ENCODE measurements around the gene BHLHE23. TPM values are rescaled to one million over a fixed set of nuclear protein-coding genes. Genes with fewer than 3 reads are reported as not detected.

BHLHE23 gene
- total RNA-seq, 6 experiments from 2014 or later: not detected

DNA sequence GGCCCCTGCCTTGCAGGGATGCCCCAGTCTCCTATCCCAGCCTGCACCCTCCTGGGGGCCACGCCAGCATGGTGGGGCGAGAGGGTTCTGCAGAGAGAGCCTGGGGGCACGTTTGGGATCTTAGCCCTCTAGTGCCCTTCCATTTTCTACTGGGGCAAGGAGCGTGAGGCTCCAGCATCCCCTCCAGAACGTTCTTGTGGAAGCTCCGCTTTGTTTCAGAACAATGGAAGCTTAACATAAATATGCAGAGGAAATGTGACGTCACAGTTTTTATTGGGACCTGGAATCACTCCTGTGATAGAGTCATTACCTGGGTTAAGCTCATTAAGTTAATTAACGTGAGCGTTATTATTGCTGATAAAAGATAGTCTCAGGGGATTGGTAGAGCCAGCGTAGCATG is 19.6 kb downstream of the BHLHE23 start:
- H3K4me1 Mint-ChIP-seq (ENCODE audit: low read depth): no peaks in the 10 kb centered on the region
- H3K4me3 Mint-ChIP-seq: no peak overlapping the region

DNA sequence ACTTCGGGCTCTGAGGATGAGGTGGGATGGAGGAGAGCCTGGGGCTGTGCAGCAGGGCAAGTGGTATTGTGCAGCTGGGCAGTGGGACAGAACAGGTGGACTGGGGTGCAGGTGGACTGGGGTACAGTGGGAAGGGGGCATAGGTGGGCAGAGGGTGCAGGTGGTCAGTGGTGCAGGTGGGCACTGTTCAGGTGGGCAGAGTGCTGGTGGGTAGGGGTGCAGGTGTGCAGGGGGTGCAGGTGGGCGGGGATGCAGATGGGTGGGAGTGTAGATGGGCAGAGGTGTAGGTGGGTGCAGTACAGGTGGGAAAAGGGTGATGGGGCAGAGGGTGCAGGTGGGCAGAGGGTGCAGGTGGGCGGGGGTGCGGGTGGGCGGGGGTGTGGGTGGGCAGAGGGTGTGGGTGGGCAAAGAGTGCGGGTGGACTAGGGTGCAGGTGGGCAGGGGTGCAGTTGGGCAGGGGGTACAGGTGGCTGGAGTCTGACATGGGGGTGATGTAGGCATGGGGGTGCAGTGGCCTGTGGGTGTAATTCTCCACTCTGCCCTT is 20.4 kb downstream of the BHLHE23 start:
- Mint-ChIP-seq H3K4me3 (no peak overlapping the region), H3K9me3 (no peaks in the 10 kb centered on the region), H3K27ac (no peak overlapping the region), H3K4me1 (ENCODE audit: low read depth) (no peaks in the 10 kb centered on the region), H3K36me3 (ENCODE audit: low read depth) (no peaks in the 10 kb centered on the region), H3K27me3 (ENCODE audit: insufficient read depth) (peaks cover 41% of the 10 kb centered on the region)
- no peak for DNase-seq
- TF ChIP-seq, protein P1, sequence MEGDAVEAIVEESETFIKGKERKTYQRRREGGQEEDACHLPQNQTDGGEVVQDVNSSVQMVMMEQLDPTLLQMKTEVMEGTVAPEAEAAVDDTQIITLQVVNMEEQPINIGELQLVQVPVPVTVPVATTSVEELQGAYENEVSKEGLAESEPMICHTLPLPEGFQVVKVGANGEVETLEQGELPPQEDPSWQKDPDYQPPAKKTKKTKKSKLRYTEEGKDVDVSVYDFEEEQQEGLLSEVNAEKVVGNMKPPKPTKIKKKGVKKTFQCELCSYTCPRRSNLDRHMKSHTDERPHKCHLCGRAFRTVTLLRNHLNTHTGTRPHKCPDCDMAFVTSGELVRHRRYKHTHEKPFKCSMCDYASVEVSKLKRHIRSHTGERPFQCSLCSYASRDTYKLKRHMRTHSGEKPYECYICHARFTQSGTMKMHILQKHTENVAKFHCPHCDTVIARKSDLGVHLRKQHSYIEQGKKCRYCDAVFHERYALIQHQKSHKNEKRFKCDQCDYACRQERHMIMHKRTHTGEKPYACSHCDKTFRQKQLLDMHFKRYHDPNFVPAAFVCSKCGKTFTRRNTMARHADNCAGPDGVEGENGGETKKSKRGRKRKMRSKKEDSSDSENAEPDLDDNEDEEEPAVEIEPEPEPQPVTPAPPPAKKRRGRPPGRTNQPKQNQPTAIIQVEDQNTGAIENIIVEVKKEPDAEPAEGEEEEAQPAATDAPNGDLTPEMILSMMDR (IDR thresholded peaks at IDR 0.05): no peak

More for the DNA sequence above, 19.6 kb downstream of the BHLHE23 start:
- Mint-ChIP-seq H3K9me3 (no peaks in the 10 kb centered on the region), H3K27me3 (ENCODE audit: insufficient read depth) (peaks cover 37% of the 10 kb centered on the region), H3K27ac (no peak overlapping the region), H3K36me3 (ENCODE audit: low read depth) (no peaks in the 10 kb centered on the region)
- TF ChIP-seq, protein P1 (IDR thresholded peaks at IDR 0.05): no peak
- no peak for DNase-seq

DNA sequence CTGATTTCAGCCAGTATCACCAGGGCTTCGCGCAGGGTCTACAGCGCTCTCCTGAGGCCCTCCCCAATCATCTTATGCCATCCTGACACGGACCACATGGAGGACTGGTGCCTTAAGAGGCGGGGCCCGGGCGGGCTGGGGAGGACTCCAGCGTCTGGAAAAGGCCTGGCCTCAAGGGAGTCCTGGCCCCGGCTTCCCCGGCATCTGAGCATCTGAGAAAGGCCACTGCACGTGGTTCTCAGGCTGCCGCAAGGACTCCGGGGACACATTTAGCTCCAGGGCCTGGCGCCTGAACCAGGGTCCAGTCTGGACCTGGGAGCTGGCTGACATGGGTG is 21.4 kb downstream of the BHLHE23 start:
- H3K4me3 Mint-ChIP-seq: no peak overlapping the region
- TF ChIP-seq, protein P1 (IDR thresholded peaks at IDR 0.05): no peak
- H3K36me3 Mint-ChIP-seq (ENCODE audit: low read depth): no peaks in the 10 kb centered on the region
- no peaks in the 10 kb centered on the region for H3K9me3 Mint-ChIP-seq
- H3K27ac Mint-ChIP-seq: no peak overlapping the region
- DNase-seq: no peak
- peaks cover 35% of the 10 kb centered on the region for H3K27me3 Mint-ChIP-seq (ENCODE audit: insufficient read depth)
- no peaks in the 10 kb centered on the region for H3K4me1 Mint-ChIP-seq (ENCODE audit: low read depth)

DNA sequence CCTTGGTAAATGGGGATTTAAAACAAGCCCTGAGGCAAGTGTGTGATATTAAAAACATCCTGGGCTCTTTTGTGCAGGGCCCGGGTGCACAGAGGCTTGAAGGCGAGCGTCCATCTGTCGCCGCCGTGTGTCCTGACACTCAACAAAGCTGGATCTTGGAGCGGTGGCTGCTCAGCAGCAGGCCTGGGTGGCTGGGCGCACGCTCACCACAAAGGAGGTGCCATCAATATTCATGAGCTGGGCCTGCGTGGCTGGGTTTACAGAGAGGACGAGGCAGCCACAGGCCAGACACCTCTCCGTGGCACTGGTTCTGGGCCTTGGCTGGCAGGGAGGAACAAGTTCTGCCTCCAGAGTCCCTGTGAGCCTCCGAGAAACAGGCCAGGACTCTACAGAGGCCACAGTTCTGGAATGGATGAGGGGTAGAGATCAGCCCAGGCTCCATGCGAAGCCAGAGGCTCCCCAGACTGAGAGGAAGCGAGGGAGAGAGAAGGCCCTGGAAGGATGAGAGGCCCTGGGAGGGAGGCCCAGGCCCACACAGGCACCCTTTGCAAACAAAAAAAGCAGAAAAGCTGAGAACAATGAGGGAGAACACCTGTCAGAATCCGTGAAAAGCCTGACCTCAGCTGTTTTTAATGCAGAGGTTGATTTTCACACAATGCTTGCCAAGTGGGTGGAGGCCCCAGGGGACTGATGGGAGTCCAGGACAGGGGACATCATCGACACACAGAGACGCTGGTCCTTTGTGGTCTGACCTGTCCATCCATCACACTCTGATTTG is 21.9 kb downstream of the BHLHE23 start:
- Mint-ChIP-seq H3K9me3 (no peaks in the 10 kb centered on the region), H3K4me3 (no peak overlapping the region), H3K27ac (no peak overlapping the region), H3K4me1 (ENCODE audit: low read depth) (no peaks in the 10 kb centered on the region), H3K27me3 (ENCODE audit: insufficient read depth) (peaks cover 38% of the 10 kb centered on the region), H3K36me3 (ENCODE audit: low read depth) (no peaks in the 10 kb centered on the region)
- TF ChIP-seq, protein P1 (IDR thresholded peaks at IDR 0.05): no peak
- no peak for DNase-seq

DNA sequence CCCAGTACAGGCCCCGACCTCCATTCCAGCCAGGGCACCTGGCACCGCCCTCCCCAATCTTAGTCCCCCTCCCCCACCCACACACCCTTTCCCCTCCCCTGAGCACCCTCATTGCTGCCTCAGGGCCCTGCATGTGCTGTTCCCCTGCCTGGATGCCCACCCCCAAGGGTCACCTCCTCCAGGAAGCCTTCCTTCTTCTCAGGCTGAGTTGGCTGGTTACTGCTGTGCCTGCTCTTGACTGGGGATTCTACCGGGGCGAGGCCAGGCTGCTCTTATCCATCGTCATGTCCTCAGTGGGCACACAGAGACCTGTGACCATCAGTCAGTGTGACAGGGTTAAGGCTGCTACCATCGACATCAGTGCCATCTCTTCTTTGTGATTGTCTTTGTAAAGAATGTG is 23.6 kb downstream of the BHLHE23 start:
- DNase-seq: no peak
- H3K4me3 Mint-ChIP-seq: no peak overlapping the region
- H3K36me3 Mint-ChIP-seq (ENCODE audit: low read depth): no peaks in the 10 kb centered on the region
- no peaks in the 10 kb centered on the region for H3K9me3 Mint-ChIP-seq
- TF ChIP-seq, protein P1 (IDR thresholded peaks at IDR 0.05): no peak
- peaks cover 45% of the 10 kb centered on the region for H3K27me3 Mint-ChIP-seq (ENCODE audit: insufficient read depth)
- no peak overlapping the region for H3K27ac Mint-ChIP-seq
- H3K4me1 Mint-ChIP-seq (ENCODE audit: low read depth): no peaks in the 10 kb centered on the region

Measured in HFFc6 (cell line).